Stimulated activated CD4-positive, alpha-beta T cell treated with anti-CD3 and anti-CD28 coated beads, Interleukin-2, amount 100 ng/mL, for 48 hours (primary cell): Measurements from ENCODE around the gene CTNNA3.
"Not testable (repeated sequence)": the region's sequence is repeated elsewhere in the genome, so short reads cannot be mapped to it uniquely, and the experiment has no call there.

Experiments used
- DNase-seq, 2 donors: peaks; one replicate each; pipeline ENCODE4 v3.0.0-alpha.2; 2020

The CTNNA3 gene

GRCh38 chr10:66336791-66337190 is 1359.2 kb downstream of the CTNNA3 start:
- no peak for DNase-seq

- DNase-seq: not testable (repeated sequence)
Measured at GRCh38 chr10:66335753-66336152, 1360.2 kb downstream of the CTNNA3 start.

- DNase-seq: no peak
Measured at GRCh38 chr10:66329147-66329546, 1366.8 kb downstream of the CTNNA3 start.

- no peak for DNase-seq
Measured at GRCh38 chr10:66326876-66327275, 1369.1 kb downstream of the CTNNA3 start.

GRCh38 chr10:66322777-66323176 is 1373.2 kb downstream of the CTNNA3 start:
- no peak for DNase-seq

- DNase-seq: no peak
Measured at GRCh38 chr10:66321723-66322665, 1374.0 kb downstream of the CTNNA3 start.

GRCh38 chr10:66318761-66319160 is 1377.2 kb downstream of the CTNNA3 start:
- no peak for DNase-seq

GRCh38 chr10:66307826-66308225 is 1388.2 kb downstream of the CTNNA3 start:
- no peak for DNase-seq

- DNase-seq: no peak
Measured at GRCh38 chr10:66301078-66301477, 1394.9 kb downstream of the CTNNA3 start.

- no peak for DNase-seq
Measured at GRCh38 chr10:66295602-66296001, 1400.4 kb downstream of the CTNNA3 start.

- no peak for DNase-seq
Measured at GRCh38 chr10:66294538-66294937, 1401.5 kb downstream of the CTNNA3 start.

- DNase-seq: no peak
Measured at GRCh38 chr10:66292922-66293321, 1403.1 kb downstream of the CTNNA3 start.

- no peak for DNase-seq
Measured at GRCh38 chr10:66292456-66292855, 1403.5 kb downstream of the CTNNA3 start.

GRCh38 chr10:66291133-66291532 is 1404.9 kb downstream of the CTNNA3 start:
- DNase-seq: no peak

- no peak for DNase-seq
Measured at GRCh38 chr10:66284621-66285020, 1411.4 kb downstream of the CTNNA3 start.

- DNase-seq: no peak
Measured at GRCh38 chr10:66283874-66284464, 1412.0 kb downstream of the CTNNA3 start.

- no peak for DNase-seq
Measured at GRCh38 chr10:66283064-66283463, 1412.9 kb downstream of the CTNNA3 start.

GRCh38 chr10:66281327-66281726 is 1414.7 kb downstream of the CTNNA3 start:
- DNase-seq: no peak

GRCh38 chr10:66277481-66277880 is 1418.5 kb downstream of the CTNNA3 start:
- DNase-seq: no peak

- no peak for DNase-seq
Measured at GRCh38 chr10:66273966-66274519, 1422.0 kb downstream of the CTNNA3 start.

- DNase-seq: no peak
Measured at GRCh38 chr10:66265398-66265797, 1430.6 kb downstream of the CTNNA3 start.

- no peak for DNase-seq
Measured at GRCh38 chr10:66259836-66260235, 1436.2 kb downstream of the CTNNA3 start.

GRCh38 chr10:66258693-66259092 is 1437.3 kb downstream of the CTNNA3 start:
- DNase-seq: no peak

GRCh38 chr10:66257801-66258200 is 1438.2 kb downstream of the CTNNA3 start:
- no peak for DNase-seq
